NCI-H2081 treated with DMSO at 0.1 percent for 48 hours (cell line): ENCODE data around the gene KLF13.
A peak's percentile ranks its signal among the peaks of the same experiment; 100 is the strongest.

Experiments
- DNase-seq: peaks from one replicate; lab custom pipeline; 2025; lab: John Stamatoyannopoulos, UW

The KLF13 gene

GRCh38 chr15:31362886-31363285 lies 36.3 kb downstream of the KLF13 start:
- DNase-seq = no peak

- DNase-seq = peak; percentile 45
Measured at GRCh38 chr15:31364301-31365031, 37.8 kb downstream of the KLF13 start.

DNA sequence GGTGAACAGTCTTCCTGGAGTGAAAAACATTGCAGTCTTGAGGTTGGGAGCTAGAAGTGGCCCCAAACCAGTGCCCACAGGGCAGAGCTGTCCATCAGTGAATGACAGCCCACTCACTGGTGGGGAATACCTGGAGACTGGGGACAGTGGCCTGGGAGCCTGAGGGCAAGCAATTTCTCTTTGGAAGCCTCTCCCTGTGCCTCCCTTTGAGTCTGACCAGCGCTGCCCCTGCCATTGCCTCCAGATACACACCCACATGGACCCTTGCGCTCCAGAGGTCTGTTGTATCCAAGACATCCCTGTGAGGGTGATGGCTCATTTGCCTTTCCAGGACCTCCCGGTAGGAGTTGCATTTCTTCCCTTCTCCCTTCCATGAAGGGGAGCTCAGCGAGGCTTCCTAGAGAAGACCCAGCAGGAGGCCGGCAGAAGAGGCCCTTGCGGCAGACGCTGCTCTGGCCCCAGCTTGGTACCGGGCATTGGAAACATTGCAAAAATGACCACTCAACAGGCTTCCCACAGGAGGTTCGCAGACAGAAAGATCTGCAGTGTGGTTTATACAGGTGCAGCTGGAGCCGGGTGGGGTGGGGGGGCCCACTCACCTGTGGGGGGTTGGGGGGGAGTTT lies 38.5 kb downstream of the KLF13 start:
- DNase-seq = no peak

GRCh38 chr15:31365655-31366127 lies 39.1 kb downstream of the KLF13 start:
- no peak for DNase-seq

- DNase-seq = no peak
Measured at GRCh38 chr15:31366169-31366734, 39.6 kb downstream of the KLF13 start.

- DNase-seq = no peak
Measured at GRCh38 chr15:31367021-31367729, 40.5 kb downstream of the KLF13 start.

DNA sequence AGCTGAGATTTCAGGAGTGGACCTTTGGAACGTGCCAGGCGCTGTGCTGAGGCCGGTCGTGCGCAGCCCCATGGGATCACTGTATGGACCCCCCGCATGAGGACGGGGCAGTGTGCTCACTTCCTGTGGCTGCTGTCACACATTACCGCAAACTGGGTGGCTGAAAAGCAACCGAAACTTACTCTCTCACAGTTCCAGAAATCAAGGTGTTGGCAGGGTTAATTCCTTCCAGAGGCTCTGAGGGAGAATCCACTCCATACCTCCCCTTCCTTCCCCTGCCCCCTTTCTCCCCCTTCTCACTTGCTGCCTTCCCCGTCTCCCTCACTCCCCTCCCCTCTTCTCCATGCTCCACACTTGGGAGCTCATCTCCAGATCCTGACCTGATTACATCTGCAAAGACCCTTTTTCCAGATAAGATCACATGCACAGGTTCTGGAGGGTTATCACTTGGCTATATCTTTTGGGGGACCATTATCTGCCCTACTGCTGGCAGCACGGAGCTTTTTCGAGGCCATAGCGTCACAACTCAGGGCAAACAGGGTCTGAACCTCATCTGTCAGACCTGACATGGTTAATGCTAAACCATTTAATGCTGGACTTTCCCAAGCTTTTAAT lies 41.2 kb downstream of the KLF13 start:
- no peak for DNase-seq

DNA sequence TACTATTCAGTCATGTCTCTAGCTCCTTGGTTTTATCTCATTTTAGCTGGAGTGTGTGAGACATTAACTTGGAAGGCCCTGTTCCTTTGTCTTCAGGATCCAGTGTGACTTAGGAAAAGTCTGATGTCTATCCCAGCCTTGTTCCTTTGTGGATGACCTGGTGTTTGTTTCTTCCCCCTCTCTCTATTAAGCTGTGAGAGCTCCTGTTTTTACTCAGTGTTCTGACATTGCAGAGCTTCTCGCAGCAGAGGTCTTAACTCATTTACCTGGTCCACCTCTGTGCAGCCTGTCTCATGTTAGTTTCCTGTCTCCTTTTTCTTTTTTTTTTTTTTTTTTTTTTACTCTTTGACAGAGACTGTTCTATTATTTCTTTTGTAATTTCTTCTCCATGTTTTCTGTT lies 43.1 kb downstream of the KLF13 start:
- no peak for DNase-seq

DNA sequence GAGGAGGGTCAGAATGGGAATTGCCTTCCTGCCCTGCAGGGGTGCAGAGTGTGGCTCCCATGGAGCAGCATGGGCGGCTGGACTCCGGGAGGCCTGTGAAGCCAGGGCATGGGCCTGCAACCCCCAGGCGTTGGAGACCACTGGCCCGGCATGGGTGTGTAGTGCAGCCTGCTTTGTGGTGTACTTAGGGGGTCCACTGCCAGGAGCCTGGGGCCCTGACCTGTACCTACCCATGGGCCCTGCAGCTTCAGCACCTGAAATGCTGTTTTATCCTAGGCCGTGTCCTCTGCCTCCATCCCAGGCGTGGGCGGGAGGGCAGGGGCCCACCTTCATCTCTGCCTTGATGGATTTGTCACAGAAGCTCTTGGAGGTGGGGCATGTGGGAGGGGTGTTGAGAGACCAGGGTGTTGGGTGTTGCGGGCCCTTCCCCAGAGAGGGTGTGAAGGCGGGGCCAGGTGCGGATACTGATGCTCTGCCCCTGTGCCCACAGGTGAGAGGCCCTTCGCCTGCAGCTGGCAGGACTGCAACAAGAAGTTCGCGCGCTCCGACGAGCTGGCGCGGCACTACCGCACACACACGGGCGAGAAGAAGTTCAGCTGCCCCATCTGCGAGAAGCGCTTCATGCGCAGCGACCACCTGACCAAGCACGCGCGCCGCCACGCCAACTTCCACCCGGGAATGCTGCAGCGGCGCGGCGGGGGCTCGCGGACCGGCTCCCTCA lies 45.0 kb downstream of the KLF13 start:
- DNase-seq = no peak

GRCh38 chr15:31372635-31373091 lies 46.0 kb downstream of the KLF13 start:
- no peak for DNase-seq

DNA sequence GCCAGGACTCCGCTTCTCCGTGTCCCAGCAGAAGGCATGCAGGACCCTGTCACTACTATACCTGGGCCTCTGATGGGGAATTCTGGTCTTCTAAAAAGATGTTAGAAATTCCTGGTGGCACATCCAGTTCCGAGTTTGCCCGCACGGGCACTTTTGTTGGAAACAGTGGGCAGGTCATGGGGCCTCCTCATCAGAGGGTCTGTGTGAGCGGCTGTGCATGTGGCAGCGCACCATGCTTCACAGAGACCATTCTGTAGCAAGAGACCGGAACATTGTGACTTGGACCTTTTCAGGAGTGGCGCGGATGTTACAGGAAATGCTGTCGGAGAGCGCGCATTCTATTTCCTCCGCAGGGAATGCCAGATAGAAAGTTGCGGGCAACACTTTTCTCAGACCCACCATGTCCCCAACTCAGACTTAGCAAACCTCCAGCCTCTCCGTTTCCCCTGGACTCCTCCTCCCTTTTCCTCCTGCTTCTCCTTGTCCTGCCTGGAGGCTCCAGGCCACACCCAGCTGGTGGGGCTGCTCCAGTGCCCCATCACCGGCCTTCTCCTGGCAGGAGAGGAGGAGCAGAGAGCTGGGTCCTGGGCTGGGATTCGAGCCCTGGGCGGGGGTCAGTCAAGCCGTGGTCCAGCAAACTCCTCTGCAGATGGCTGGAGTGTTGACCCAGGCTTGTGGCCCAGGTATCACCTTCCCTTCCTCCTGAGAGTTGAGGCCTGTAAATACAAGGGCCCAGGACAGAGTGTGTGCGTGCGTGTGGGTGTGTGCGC lies 46.6 kb downstream of the KLF13 start:
- no peak for DNase-seq

- DNase-seq = no peak
Measured at GRCh38 chr15:31373970-31374369, 47.3 kb downstream of the KLF13 start.

DNA sequence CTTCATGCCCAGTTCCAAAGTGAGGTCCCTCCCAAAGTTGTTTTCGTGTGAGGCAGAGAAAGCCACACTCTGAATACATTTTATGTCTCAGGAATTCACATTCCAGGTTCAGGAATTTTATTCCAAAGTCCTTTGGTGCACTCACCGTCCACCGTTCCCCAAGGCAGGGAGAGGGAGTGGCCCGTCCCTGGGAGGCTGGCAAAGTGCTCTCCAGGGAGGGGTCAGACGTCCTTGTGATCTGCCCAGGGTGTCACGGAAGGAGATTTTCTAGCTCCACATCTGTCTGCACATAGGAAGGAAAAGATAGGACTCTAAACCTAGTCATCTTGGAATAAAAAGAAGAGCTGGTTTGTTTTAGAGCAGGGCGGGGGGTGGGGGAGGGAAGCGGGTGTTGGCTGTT lies 47.9 kb downstream of the KLF13 start:
- no peak for DNase-seq

DNA sequence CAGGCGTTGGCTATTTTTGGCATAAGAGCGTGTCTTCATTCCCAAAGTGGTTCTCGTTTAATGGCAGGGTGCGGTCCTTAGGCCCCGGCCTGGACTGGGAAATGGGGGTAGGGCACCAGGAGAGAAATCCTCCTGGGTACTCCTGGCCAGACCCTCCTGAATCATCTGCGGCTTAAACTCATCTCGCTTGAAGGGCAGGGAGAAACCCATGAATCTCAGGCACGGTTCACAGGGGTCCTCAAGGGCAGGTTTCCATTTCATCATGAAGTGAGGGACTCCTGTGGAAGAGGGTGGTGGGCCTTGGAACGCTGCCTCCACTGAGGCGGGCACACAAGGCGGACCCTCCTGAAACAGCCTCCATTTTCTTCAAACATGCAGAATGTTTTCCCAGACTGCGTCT lies 48.4 kb downstream of the KLF13 start:
- no peak for DNase-seq

- DNase-seq = no peak
Measured at GRCh38 chr15:31375772-31376171, 49.1 kb downstream of the KLF13 start.

DNA sequence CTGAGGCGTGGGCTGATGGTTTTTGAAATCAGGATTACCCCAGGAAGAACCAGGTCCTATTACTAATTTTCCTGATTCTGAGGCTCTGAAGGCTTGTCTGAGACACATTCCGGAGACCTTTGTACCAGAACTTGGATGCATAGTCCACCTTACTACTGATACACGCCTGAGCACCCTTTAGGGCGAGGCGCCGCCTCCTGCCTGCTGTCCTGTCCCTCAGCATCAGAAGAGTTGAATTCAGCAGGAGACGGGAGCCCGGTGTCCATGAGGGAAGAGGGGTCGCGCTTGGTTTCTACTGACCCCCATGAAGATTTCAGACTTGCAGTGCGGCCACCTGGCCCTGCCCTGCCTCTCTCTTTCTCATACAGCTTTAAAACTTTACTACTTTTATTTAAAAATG lies 49.9 kb downstream of the KLF13 start:
- no peak for DNase-seq

- no peak for DNase-seq
Measured at GRCh38 chr15:31377030-31377429, 50.4 kb downstream of the KLF13 start.

DNA sequence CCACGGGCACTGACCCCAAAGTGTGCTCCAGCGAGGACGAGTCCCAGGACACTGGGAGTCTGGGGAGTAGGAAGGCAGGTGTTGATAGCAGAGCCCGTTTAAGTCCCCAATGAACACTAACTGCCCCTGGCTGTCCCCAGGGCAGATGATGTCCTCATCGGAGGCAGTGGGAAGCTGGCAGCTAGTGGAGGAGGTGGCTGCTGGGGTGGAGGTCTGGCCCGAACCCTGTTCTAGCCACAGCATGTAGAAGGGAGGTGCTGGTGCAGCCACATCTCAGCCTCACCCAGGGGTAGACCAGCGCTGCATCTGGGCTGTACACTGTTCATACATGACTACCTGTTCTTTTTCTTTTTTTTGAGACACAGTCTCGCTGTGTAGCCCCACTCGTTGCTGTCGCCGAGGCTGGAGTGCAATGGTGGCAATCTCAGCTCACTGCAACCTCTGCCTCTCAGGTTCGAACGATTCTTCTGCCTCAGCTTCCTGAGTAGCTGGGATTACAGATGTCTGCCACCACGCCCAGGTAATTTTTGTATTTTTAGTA lies 51.8 kb downstream of the KLF13 start:
- DNase-seq = no peak

DNA sequence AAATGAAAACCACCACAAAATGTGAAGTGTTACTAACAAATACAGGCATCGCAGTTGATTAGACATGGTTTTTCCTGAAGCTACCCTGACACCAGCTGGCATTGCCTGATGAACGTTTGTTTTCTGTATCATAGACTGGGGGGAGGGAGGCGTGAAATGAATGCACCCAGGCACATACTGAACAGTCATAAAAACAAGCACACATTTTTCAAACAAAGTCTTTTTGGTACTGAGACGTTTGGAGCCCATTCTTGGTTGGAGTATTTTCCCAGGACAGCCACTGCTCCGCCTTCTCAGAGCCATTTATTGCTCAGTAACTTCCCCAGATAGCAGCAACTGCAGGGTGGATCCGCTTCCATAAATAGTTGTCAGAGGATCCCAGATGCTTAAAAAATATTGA lies 52.4 kb downstream of the KLF13 start:
- DNase-seq = no peak

DNA sequence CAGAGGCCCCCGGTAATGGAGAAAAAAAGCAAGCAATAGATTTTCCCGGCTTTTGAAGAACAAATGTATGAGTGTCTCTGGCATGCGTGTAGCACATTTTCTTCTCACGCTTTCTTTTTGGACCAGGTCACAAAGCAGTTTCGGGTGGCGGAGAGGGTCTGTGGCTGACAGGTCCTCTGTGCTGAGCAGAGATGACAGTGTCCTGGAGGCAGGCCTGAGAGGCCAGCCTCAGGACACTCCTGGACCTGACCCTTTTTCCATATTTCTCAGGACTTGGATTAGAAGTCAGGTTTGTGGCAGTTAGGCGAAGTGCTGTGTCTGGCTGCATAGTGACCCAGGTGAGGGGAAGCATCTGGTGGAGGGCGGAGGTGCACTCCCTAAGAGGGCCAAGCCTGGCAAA lies 52.9 kb downstream of the KLF13 start:
- DNase-seq = no peak
